GM18498 (cell line): ENCODE results near the gene POLR3K.
A peak's percentile ranks its signal among the peaks of the same experiment; 100 is the strongest.

ENCODE experiments used
- ATAC-seq: cut with Tn5 transposase; IDR thresholded peaks from one replicate; pipeline ENCODE4 v1.9.1; 2021; ENCODE audit warnings: mild to moderate bottlenecking, moderate library complexity; ENCODE audit not compliant: unreplicated experiment

POLR3K gene

GRCh38 chr16:79151-80054, 26.0 kb upstream of the POLR3K start:
- no peak for ATAC-seq

GRCh38 chr16:78444-79150, 25.2 kb upstream of the POLR3K start:
- peak; percentile 29 for ATAC-seq

GRCh38 chr16:77807-78443, 24.5 kb upstream of the POLR3K start, which contains the start of gene MPG:
MPG (plus strand) TSS chr16:78225; CDS start chr16:78310, 85 bp downstream.
- peak; percentile 84 for ATAC-seq

GRCh38 chr16:77273-77806, 23.9 kb upstream of the POLR3K start:
- peak; percentile 23 for ATAC-seq

- no peak for ATAC-seq
Measured at GRCh38 chr16:76535-77272, 23.3 kb upstream of the POLR3K start.

- no peak for ATAC-seq
Measured at GRCh38 chr16:75580-76501, 22.4 kb upstream of the POLR3K start.

GRCh38 chr16:74747-75334, 21.4 kb upstream of the POLR3K start:
- ATAC-seq, result no peak

GRCh38 chr16:74051-74746, 20.8 kb upstream of the POLR3K start:
- ATAC-seq, result no peak

- no peak for ATAC-seq
Measured at GRCh38 chr16:72561-73548, 19.4 kb upstream of the POLR3K start, which contains the start of gene RHBDF1. RHBDF1 (minus strand) TSS chr16:72631; CDS start chr16:65015, 7,616 bp downstream.

GRCh38 chr16:71540-72401, 18.4 kb upstream of the POLR3K start:
- no peak for ATAC-seq

- ATAC-seq, result no peak
Measured at GRCh38 chr16:71210-71539, 17.8 kb upstream of the POLR3K start.

GRCh38 chr16:69181-69580, 15.8 kb upstream of the POLR3K start:
- ATAC-seq, result no peak

- no peak for ATAC-seq
Measured at GRCh38 chr16:67884-68789, 14.7 kb upstream of the POLR3K start.

- no peak for ATAC-seq
Measured at GRCh38 chr16:67183-67791, 13.9 kb upstream of the POLR3K start.
